Sciatic nerve (tissue), 1 donor: ENCODE measurements around the gene CITED1. TPM values are rescaled to one million over a fixed set of nuclear protein-coding genes. Genes with fewer than 3 reads are reported as not detected.

ENCODE experiments used
- total RNA-seq: library from RNA; stranded (reverse); fragmentation: NEBNext Ultra II Directional; extraction: Animal tissue kit (Norgen Biotek cat#: 25700); gene quantifications from one replicate; pipeline ENCODE4 v1.2.1, GENCODE V29; 2021
- donor health status: DM: no; HTN: no; CAD: no.

CITED1 gene
- total RNA-seq, 1 donor from 2014 or later = 1.9 TPM

Other genes with a start within 250 kb of the CITED1 start
- gene RTL5, start 174.0 kb downstream of the CITED1 start, total RNA-seq = 16.2 TPM
- 13.3 TPM for gene PIN4, start 124.2 kb downstream of the CITED1 start, total RNA-seq
- gene ERCC6L, start 66.9 kb downstream of the CITED1 start, total RNA-seq = 0.09 TPM
- gene RPS4X, start 28.7 kb downstream of the CITED1 start, total RNA-seq = 830 TPM